WTC11 (cell line): ENCODE data around the gene RPS15. TPM values are rescaled to one million over a fixed set of nuclear protein-coding genes. Genes with fewer than 3 reads are reported as not detected.

Source experiments
- ATAC-seq: fragments of 200-7000 bp; cut with Tn5 transposase; 2 replicates; pipeline ENCODE4 v1.10.0; 2021; ENCODE audit warnings: mild to moderate bottlenecking, moderate library complexity
- CTCF ChIA-PET: fragments of 300-600 bp; sonication (Branson Sonifier 250); formaldehyde crosslinking; loops from one replicate; lab custom pipeline; 2021; ENCODE audit warnings: antibody characterized with exemption; lab: Charles Lee
- POLR2A ChIA-PET: fragments of 350-600 bp; sonication (Branson Sonifier 250); formaldehyde crosslinking; loops from one replicate; lab custom pipeline; 2021; ENCODE audit warnings: antibody characterized with exemption; lab: Charles Lee
- DNase-seq: peaks from one replicate; pipeline ENCODE4 v3.0.0; 2021; ENCODE audit warnings: low spot score
- H3K27ac Mint-ChIP-seq: 2 replicates; pipeline ENCODE4 v1.8.0; 2021; ENCODE audit warnings: mixed read lengths
- H3K27me3 Mint-ChIP-seq: 2 replicates; pipeline ENCODE4 v1.8.0; 2021; ENCODE audit warnings: low read depth, mild to moderate bottlenecking, moderate library complexity, mixed read lengths
- H3K36me3 Mint-ChIP-seq: 2 replicates; pipeline ENCODE4 v1.8.0; 2021; ENCODE audit warnings: mixed read lengths
- H3K4me1 Mint-ChIP-seq: 2 replicates; pipeline ENCODE4 v1.8.0; 2022; ENCODE audit warnings: mixed read lengths
- H3K4me3 Mint-ChIP-seq: 2 replicates; pipeline ENCODE4 v1.8.0; 2021; ENCODE audit warnings: mild to moderate bottlenecking, moderate library complexity, mixed read lengths
- H3K9me3 Mint-ChIP-seq: 2 replicates; pipeline ENCODE4 v1.8.0; 2021; ENCODE audit warnings: mixed read lengths
- ATF6 ChIP-seq: sonication (generic); formaldehyde crosslinking; IDR thresholded peaks from 2 replicates; pipeline ENCODE4 v1.8.1; 2023; ENCODE audit warnings: mild to moderate bottlenecking, missing genetic modification reagents
- CREB1 ChIP-seq: sonication (generic); formaldehyde crosslinking; IDR thresholded peaks from 2 replicates; pipeline ENCODE4 v1.8.0; 2023; ENCODE audit warnings: mild to moderate bottlenecking, missing genetic modification reagents
- CREM ChIP-seq: sonication (generic); formaldehyde crosslinking; IDR thresholded peaks from 2 replicates; pipeline ENCODE4 v1.8.1; 2022; ENCODE audit warnings: mild to moderate bottlenecking, missing genetic modification reagents, moderate library complexity
- EMX1 ChIP-seq: fragments of 250-450 bp; sonication (Bioruptor Pico); IDR thresholded peaks from 2 replicates; pipeline ENCODE4 v1.8.0; 2021; ENCODE audit warnings: mild to moderate bottlenecking
- ETV6 ChIP-seq: sonication (generic); formaldehyde crosslinking; IDR thresholded peaks from 2 replicates; pipeline ENCODE4 v1.8.1; 2022; ENCODE audit warnings: mild to moderate bottlenecking, missing genetic modification reagents
- GABPB1 ChIP-seq: sonication (generic); formaldehyde crosslinking; IDR thresholded peaks from 2 replicates; pipeline ENCODE4 v1.8.1; 2023; ENCODE audit warnings: mild to moderate bottlenecking, missing genetic modification reagents
- GTF2I ChIP-seq: fragments of 250-450 bp; sonication (Bioruptor Pico); conservative IDR thresholded peaks from 2 replicates; pipeline ENCODE4 v1.4.0; 2021; ENCODE audit warnings: mild to moderate bottlenecking
- IRF1 ChIP-seq: sonication (generic); formaldehyde crosslinking; IDR thresholded peaks from 2 replicates; pipeline ENCODE4 v1.8.0; 2023; ENCODE audit warnings: missing genetic modification reagents
- JAZF1 ChIP-seq: fragments of 250-450 bp; sonication (Bioruptor Pico); IDR thresholded peaks from 2 replicates; pipeline ENCODE4 v1.9.0; 2021; ENCODE audit warnings: moderate library complexity, mild to moderate bottlenecking, inconsistent platforms
- JUN ChIP-seq: sonication (generic); formaldehyde crosslinking; IDR thresholded peaks from 2 replicates; pipeline ENCODE4 v1.8.0; 2023; ENCODE audit warnings: mild to moderate bottlenecking, missing genetic modification reagents
- KAT7 ChIP-seq: sonication (generic); formaldehyde crosslinking; IDR thresholded peaks from 2 replicates; pipeline ENCODE4 v1.8.1; 2023; ENCODE audit warnings: missing genetic modification reagents, mild to moderate bottlenecking, borderline replicate concordance
- MXD4 ChIP-seq: fragments of 250-450 bp; sonication (Bioruptor Pico); IDR thresholded peaks from 2 replicates; pipeline ENCODE4 v1.8.0; 2021; ENCODE audit warnings: mild to moderate bottlenecking, moderate library complexity, borderline replicate concordance
- NFE2L1 ChIP-seq: sonication (generic); formaldehyde crosslinking; IDR thresholded peaks from 2 replicates; pipeline ENCODE4 v1.8.1; 2023; ENCODE audit warnings: missing genetic modification reagents
- OVOL2 ChIP-seq: fragments of 250-450 bp; sonication (Bioruptor Pico); IDR thresholded peaks from 2 replicates; pipeline ENCODE4 v1.9.0; 2021; ENCODE audit warnings: mild to moderate bottlenecking, borderline replicate concordance
- PRDM15 ChIP-seq: sonication (generic); formaldehyde crosslinking; IDR thresholded peaks from 2 replicates; pipeline ENCODE4 v1.8.0; 2022; ENCODE audit warnings: missing genetic modification reagents
- RELA ChIP-seq: sonication (generic); formaldehyde crosslinking; IDR thresholded peaks from 2 replicates; pipeline ENCODE4 v1.8.1; 2022; ENCODE audit warnings: missing genetic modification reagents, mild to moderate bottlenecking, borderline replicate concordance
- SMAD3 ChIP-seq: sonication (generic); formaldehyde crosslinking; IDR thresholded peaks from 2 replicates; pipeline ENCODE4 v1.8.0; 2022; ENCODE audit warnings: missing genetic modification reagents, mild to moderate bottlenecking, borderline replicate concordance
- SOX15 ChIP-seq: fragments of 250-450 bp; sonication (Bioruptor Pico); IDR thresholded peaks from 2 replicates; pipeline ENCODE4 v1.9.0; 2021; ENCODE audit warnings: mild to moderate bottlenecking
- TCF7 ChIP-seq: sonication (generic); formaldehyde crosslinking; IDR thresholded peaks from 2 replicates; pipeline ENCODE4 v1.8.0; 2022; ENCODE audit warnings: mild to moderate bottlenecking, low read depth, missing genetic modification reagents, moderate library complexity
- TEAD1 ChIP-seq: sonication (generic); formaldehyde crosslinking; IDR thresholded peaks from 2 replicates; pipeline ENCODE4 v1.8.0; 2022; ENCODE audit warnings: mild to moderate bottlenecking, missing genetic modification reagents
- TP53 ChIP-seq: sonication (generic); formaldehyde crosslinking; IDR thresholded peaks from 2 replicates; pipeline ENCODE4 v1.8.1; 2023; ENCODE audit warnings: mild to moderate bottlenecking, missing genetic modification reagents
- ZNF121 ChIP-seq: sonication (generic); formaldehyde crosslinking; IDR thresholded peaks from 2 replicates; pipeline ENCODE4 v1.8.0; 2023; ENCODE audit warnings: missing genetic modification reagents
- ZNF423 ChIP-seq: fragments of 250-450 bp; sonication (Bioruptor Pico); IDR thresholded peaks from 2 replicates; pipeline ENCODE4 v2.1.2; 2022; ENCODE audit warnings: mild to moderate bottlenecking, moderate library complexity
- total RNA-seq: library from RNA; stranded (reverse); gene quantifications from 3 replicates; pipeline ENCODE4 v1.2.3, GENCODE V29; 2021
- TF ChIP-seq, protein P1 (sequence below): sonication (generic); formaldehyde crosslinking; IDR thresholded peaks from 2 replicates; pipeline ENCODE4 v1.8.1; 2022; ENCODE audit warnings: mild to moderate bottlenecking, missing genetic modification reagents, moderate library complexity, borderline replicate concordance
- TF ChIP-seq, protein P2 (sequence below): sonication (generic); formaldehyde crosslinking; IDR thresholded peaks from 2 replicates; pipeline ENCODE4 v1.8.1; 2022; ENCODE audit warnings: mild to moderate bottlenecking, moderate library complexity, missing genetic modification reagents

RPS15 gene
- total RNA-seq, 1 experiment from 2014 or later: 1,932 TPM

DNA sequence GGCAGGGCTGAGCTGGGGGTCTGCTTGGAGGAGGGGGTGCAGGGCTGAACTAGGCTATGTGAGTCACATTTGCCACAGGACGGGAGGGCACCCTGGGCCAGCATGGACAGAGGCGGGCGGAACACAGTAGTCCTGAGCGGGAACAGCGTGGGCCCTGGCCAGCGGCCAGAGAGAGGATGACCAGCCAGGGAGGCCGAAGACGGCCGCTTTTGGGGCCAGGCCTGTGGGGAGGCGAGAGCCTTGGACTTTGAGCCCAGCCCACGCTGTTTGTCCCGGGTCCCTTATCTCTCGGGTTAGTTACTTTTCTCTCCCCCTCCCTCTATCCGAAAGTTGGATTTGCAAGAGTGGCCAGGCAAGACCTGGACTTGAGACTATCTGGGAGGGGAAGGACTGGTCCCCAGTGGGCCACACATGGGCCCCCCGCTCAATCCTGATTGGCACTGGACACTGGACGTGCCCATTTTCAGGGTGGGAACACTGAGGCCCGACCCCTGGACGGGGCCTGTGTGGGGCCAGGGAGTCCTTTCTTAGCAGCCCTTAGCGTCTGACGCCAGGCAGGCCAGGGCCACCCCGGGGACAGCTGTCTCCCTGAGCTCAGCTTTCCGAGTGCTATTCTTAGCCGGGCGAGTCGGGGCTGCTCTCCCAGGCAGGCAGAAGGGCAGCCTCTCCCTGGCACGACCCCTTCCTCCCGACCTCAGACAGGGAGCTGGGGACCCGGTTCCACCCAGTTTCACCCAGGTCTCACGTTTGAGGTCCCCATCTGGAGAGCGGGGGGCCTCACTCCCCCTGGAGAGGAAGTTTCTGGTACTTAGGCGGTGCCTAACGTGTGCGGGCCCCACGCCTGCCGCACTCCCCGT is 37.7 kb upstream of the RPS15 start:
- H3K27ac Mint-ChIP-seq: no peak overlapping the region
- peaks cover 6% of the 10 kb centered on the region; the same call in 1 of the 2 replicates for H3K27me3 Mint-ChIP-seq
- DNase-seq: no peak
- ATAC-seq: peak; percentile 5; the same call in 1 of the 2 replicates
- no peaks in the 10 kb centered on the region for H3K9me3 Mint-ChIP-seq
- H3K4me3 Mint-ChIP-seq: peak overlapping the region; percentile 65
- CTCF ChIA-PET: interaction anchor here (1.1 kb wide), 1 partner anchor 87 kb away, joined by 3 read pairs; no protein-coding TSS in a partner anchor
- peaks cover 7% of the 10 kb centered on the region for H3K4me1 Mint-ChIP-seq
- H3K36me3 Mint-ChIP-seq: peaks cover 2% of the 10 kb centered on the region; the same call in 1 of the 2 replicates
- POLR2A ChIA-PET: no interaction called here
- TF ChIP-seq GABPB1 (CRISPR knock-in tag): peak; percentile 60
- TF ChIP-seq ZNF121: peak; percentile 84
- TF ChIP-seq OVOL2 (CRISPR knock-in tag): no peak
- TF ChIP-seq CREM (CRISPR knock-in tag): no peak
- TF ChIP-seq JUN (CRISPR knock-in tag): no peak
- 0 out of 2 replicates have a peak, but pooled peaks have one; percentile 18 for TF ChIP-seq KAT7 (CRISPR knock-in tag)
- TF ChIP-seq TP53 (CRISPR knock-in tag): no peak
- peak; percentile 96 for TF ChIP-seq GTF2I (CRISPR knock-in tag)

GRCh38 chr19:1401138-1401888 is 36.9 kb upstream of the RPS15 start, which contains the start of gene GAMT:
TSS of gene GAMT (minus strand) at chr19:1401542. CDS start at chr19:1401476, 66 bp downstream.
- peaks cover 6% of the 10 kb centered on the region; the same call in 1 of the 2 replicates for H3K27me3 Mint-ChIP-seq
- no peak within 1 kb of the TSS for H3K27ac Mint-ChIP-seq
- H3K4me3 Mint-ChIP-seq: peak within 1 kb of the TSS; percentile 65
- no peaks in the 10 kb centered on the region for H3K9me3 Mint-ChIP-seq
- ChIA-PET CTCF (interaction anchor here (1.1 kb wide), 1 partner anchor 87 kb away, joined by 3 read pairs; no protein-coding TSS in a partner anchor), POLR2A (no interaction called here)
- DNase-seq: peak; percentile 51
- H3K36me3 Mint-ChIP-seq: peaks cover 2% of the 10 kb centered on the region; the same call in 1 of the 2 replicates
- H3K4me1 Mint-ChIP-seq: peaks cover 8% of the 10 kb centered on the region
- ATAC-seq: peak; percentile 62
- TF ChIP-seq CREB1 (CRISPR knock-in tag) (no peak), GABPB1 (CRISPR knock-in tag) (no peak), SOX15 (CRISPR knock-in tag) (no peak), PRDM15 (CRISPR knock-in tag) (no peak), TEAD1 (CRISPR knock-in tag) (no peak), IRF1 (CRISPR knock-in tag) (no peak), ATF6 (CRISPR knock-in tag) (no peak), NFE2L1 (CRISPR knock-in tag) (no peak), ZNF423 (CRISPR knock-in tag) (no peak), ZNF121 (no peak), GTF2I (CRISPR knock-in tag) (no peak), ETV6 (CRISPR knock-in tag) (0 out of 2 replicates have a peak, but pooled peaks have one; percentile 28), TCF7 (CRISPR knock-in tag) (0 out of 2 replicates have a peak, but pooled peaks have one; percentile 68), RELA (CRISPR knock-in tag) (no peak), SMAD3 (CRISPR knock-in tag) (no peak), JAZF1 (CRISPR knock-in tag) (no peak), EMX1 (CRISPR knock-in tag) (no peak), OVOL2 (CRISPR knock-in tag) (no peak), MXD4 (CRISPR knock-in tag) (no peak)
- TF ChIP-seq, protein P1, sequence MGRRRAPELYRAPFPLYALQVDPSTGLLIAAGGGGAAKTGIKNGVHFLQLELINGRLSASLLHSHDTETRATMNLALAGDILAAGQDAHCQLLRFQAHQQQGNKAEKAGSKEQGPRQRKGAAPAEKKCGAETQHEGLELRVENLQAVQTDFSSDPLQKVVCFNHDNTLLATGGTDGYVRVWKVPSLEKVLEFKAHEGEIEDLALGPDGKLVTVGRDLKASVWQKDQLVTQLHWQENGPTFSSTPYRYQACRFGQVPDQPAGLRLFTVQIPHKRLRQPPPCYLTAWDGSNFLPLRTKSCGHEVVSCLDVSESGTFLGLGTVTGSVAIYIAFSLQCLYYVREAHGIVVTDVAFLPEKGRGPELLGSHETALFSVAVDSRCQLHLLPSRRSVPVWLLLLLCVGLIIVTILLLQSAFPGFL: no peak
- TF ChIP-seq, protein P2, sequence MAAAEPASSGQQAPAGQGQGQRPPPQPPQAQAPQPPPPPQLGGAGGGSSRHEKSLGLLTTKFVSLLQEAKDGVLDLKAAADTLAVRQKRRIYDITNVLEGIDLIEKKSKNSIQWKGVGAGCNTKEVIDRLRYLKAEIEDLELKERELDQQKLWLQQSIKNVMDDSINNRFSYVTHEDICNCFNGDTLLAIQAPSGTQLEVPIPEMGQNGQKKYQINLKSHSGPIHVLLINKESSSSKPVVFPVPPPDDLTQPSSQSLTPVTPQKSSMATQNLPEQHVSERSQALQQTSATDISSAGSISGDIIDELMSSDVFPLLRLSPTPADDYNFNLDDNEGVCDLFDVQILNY: 0 out of 2 replicates have a peak, but pooled peaks have one; percentile 17
